ENCODE results near the gene SGCB.

Gene SGCB

GRCh38 chr4:52016981-52017380, 21.1 kb downstream of the SGCB start:
- no peak overlapping the region for H3K4me3 ChIP-seq (ENCODE audit: low read length)
- no peaks in the 10 kb centered on the region for H3K27me3 ChIP-seq (ENCODE audit: control insufficient read depth, insufficient read depth, low read length)
- no peaks in the 10 kb centered on the region for H3K36me3 ChIP-seq (ENCODE audit: control insufficient read depth, low read depth, low read length)
- H3K4me1 ChIP-seq (ENCODE audit: control insufficient read depth, low read depth, low read length): no peaks in the 10 kb centered on the region
- no peak overlapping the region for H3K9ac ChIP-seq (ENCODE audit: low read length)
- H3K27ac ChIP-seq (ENCODE audit: low read length): no peak overlapping the region
- H3K9me3 ChIP-seq (ENCODE audit: control insufficient read depth, low read depth, low read length): no peaks in the 10 kb centered on the region

- Histone ChIP-seq H3K9me3 (ENCODE audit: control insufficient read depth, low read depth, low read length) (no peaks in the 10 kb centered on the region), H3K9ac (ENCODE audit: low read length) (no peak overlapping the region), H3K4me1 (ENCODE audit: control insufficient read depth, low read depth, low read length) (no peaks in the 10 kb centered on the region), H3K4me3 (ENCODE audit: low read length) (no peak overlapping the region), H3K36me3 (ENCODE audit: control insufficient read depth, low read depth, low read length) (no peaks in the 10 kb centered on the region), H3K27ac (ENCODE audit: low read length) (no peak overlapping the region), H3K27me3 (ENCODE audit: control insufficient read depth, insufficient read depth, low read length) (no peaks in the 10 kb centered on the region)
These were observed 22.7 kb downstream of the SGCB start for GRCh38 chr4:52015366-52015765.

- Histone ChIP-seq H3K27me3 (ENCODE audit: control insufficient read depth, insufficient read depth, low read length) (no peaks in the 10 kb centered on the region), H3K4me1 (ENCODE audit: control insufficient read depth, low read depth, low read length) (no peaks in the 10 kb centered on the region), H3K4me3 (ENCODE audit: low read length) (no peak overlapping the region), H3K9ac (ENCODE audit: low read length) (no peak overlapping the region), H3K9me3 (ENCODE audit: control insufficient read depth, low read depth, low read length) (no peaks in the 10 kb centered on the region), H3K27ac (ENCODE audit: low read length) (no peak overlapping the region), H3K36me3 (ENCODE audit: control insufficient read depth, low read depth, low read length) (no peaks in the 10 kb centered on the region)
These were observed 23.2 kb downstream of the SGCB start for GRCh38 chr4:52014903-52015302.

GRCh38 chr4:52012651-52013050, 25.4 kb downstream of the SGCB start:
- Histone ChIP-seq H3K36me3 (ENCODE audit: control insufficient read depth, low read depth, low read length) (no peaks in the 10 kb centered on the region), H3K27ac (ENCODE audit: low read length) (no peak overlapping the region), H3K9me3 (ENCODE audit: control insufficient read depth, low read depth, low read length) (no peaks in the 10 kb centered on the region)

GRCh38 chr4:52010986-52011385, 27.1 kb downstream of the SGCB start:
- no peak overlapping the region for H3K4me3 ChIP-seq (ENCODE audit: low read length)

More at GRCh38 chr4:52012651-52013050, 25.4 kb downstream of the SGCB start:
- Histone ChIP-seq H3K4me1 (ENCODE audit: control insufficient read depth, low read depth, low read length) (peaks cover 1% of the 10 kb centered on the region), H3K9ac (ENCODE audit: low read length) (no peak overlapping the region), H3K4me3 (ENCODE audit: low read length) (no peak overlapping the region), H3K27me3 (ENCODE audit: control insufficient read depth, insufficient read depth, low read length) (no peaks in the 10 kb centered on the region)

GRCh38 chr4:52006887-52007286, 31.2 kb downstream of the SGCB start:
- Histone ChIP-seq H3K4me3 (ENCODE audit: low read length) (no peak overlapping the region), H3K9ac (ENCODE audit: low read length) (no peak overlapping the region), H3K9me3 (ENCODE audit: control insufficient read depth, low read depth, low read length) (no peaks in the 10 kb centered on the region), H3K36me3 (ENCODE audit: control insufficient read depth, low read depth, low read length) (no peaks in the 10 kb centered on the region), H3K27ac (ENCODE audit: low read length) (no peak overlapping the region), H3K4me1 (ENCODE audit: control insufficient read depth, low read depth, low read length) (peaks cover 3% of the 10 kb centered on the region), H3K27me3 (ENCODE audit: control insufficient read depth, insufficient read depth, low read length) (no peaks in the 10 kb centered on the region)

More at GRCh38 chr4:52010986-52011385, 27.1 kb downstream of the SGCB start:
- Histone ChIP-seq H3K9me3 (ENCODE audit: control insufficient read depth, low read depth, low read length) (no peaks in the 10 kb centered on the region), H3K27ac (ENCODE audit: low read length) (no peak overlapping the region), H3K36me3 (ENCODE audit: control insufficient read depth, low read depth, low read length) (no peaks in the 10 kb centered on the region), H3K27me3 (ENCODE audit: control insufficient read depth, insufficient read depth, low read length) (no peaks in the 10 kb centered on the region), H3K4me1 (ENCODE audit: control insufficient read depth, low read depth, low read length) (peaks cover 3% of the 10 kb centered on the region), H3K9ac (ENCODE audit: low read length) (no peak overlapping the region)

- no peaks in the 10 kb centered on the region for H3K36me3 ChIP-seq (ENCODE audit: control insufficient read depth, low read depth, low read length)
- no peak overlapping the region for H3K27ac ChIP-seq (ENCODE audit: low read length)
- H3K9ac ChIP-seq (ENCODE audit: low read length): no peak overlapping the region
These were observed 32.4 kb downstream of the SGCB start for GRCh38 chr4:52005604-52006273.

GRCh38 chr4:52004414-52004813, 33.7 kb downstream of the SGCB start:
- H3K9me3 ChIP-seq (ENCODE audit: control insufficient read depth, low read depth, low read length): no peaks in the 10 kb centered on the region
- H3K4me1 ChIP-seq (ENCODE audit: control insufficient read depth, low read depth, low read length): peaks cover 3% of the 10 kb centered on the region
- no peaks in the 10 kb centered on the region for H3K27me3 ChIP-seq (ENCODE audit: control insufficient read depth, insufficient read depth, low read length)
- no peak overlapping the region for H3K27ac ChIP-seq (ENCODE audit: low read length)
- H3K36me3 ChIP-seq (ENCODE audit: control insufficient read depth, low read depth, low read length): no peaks in the 10 kb centered on the region
- no peak overlapping the region for H3K4me3 ChIP-seq (ENCODE audit: low read length)
- no peak overlapping the region for H3K9ac ChIP-seq (ENCODE audit: low read length)

More at GRCh38 chr4:52005604-52006273, 32.4 kb downstream of the SGCB start:
- H3K9me3 ChIP-seq (ENCODE audit: control insufficient read depth, low read depth, low read length): no peaks in the 10 kb centered on the region
- H3K4me3 ChIP-seq (ENCODE audit: low read length): no peak overlapping the region
- H3K27me3 ChIP-seq (ENCODE audit: control insufficient read depth, insufficient read depth, low read length): no peaks in the 10 kb centered on the region
- peaks cover 3% of the 10 kb centered on the region for H3K4me1 ChIP-seq (ENCODE audit: control insufficient read depth, low read depth, low read length)

- Histone ChIP-seq H3K27ac (ENCODE audit: low read length) (no peak overlapping the region), H3K9me3 (ENCODE audit: control insufficient read depth, low read depth, low read length) (no peaks in the 10 kb centered on the region), H3K27me3 (ENCODE audit: control insufficient read depth, insufficient read depth, low read length) (no peaks in the 10 kb centered on the region), H3K4me1 (ENCODE audit: control insufficient read depth, low read depth, low read length) (peaks cover 6% of the 10 kb centered on the region), H3K4me3 (ENCODE audit: low read length) (no peak overlapping the region), H3K36me3 (ENCODE audit: control insufficient read depth, low read depth, low read length) (no peaks in the 10 kb centered on the region), H3K9ac (ENCODE audit: low read length) (no peak overlapping the region)
These were observed 36.5 kb downstream of the SGCB start for GRCh38 chr4:52001616-52002015.

- Histone ChIP-seq H3K4me3 (ENCODE audit: low read length) (no peak overlapping the region), H3K27me3 (ENCODE audit: control insufficient read depth, insufficient read depth, low read length) (no peaks in the 10 kb centered on the region), H3K9ac (ENCODE audit: low read length) (no peak overlapping the region), H3K36me3 (ENCODE audit: control insufficient read depth, low read depth, low read length) (no peaks in the 10 kb centered on the region), H3K9me3 (ENCODE audit: control insufficient read depth, low read depth, low read length) (no peaks in the 10 kb centered on the region), H3K4me1 (ENCODE audit: control insufficient read depth, low read depth, low read length) (peaks cover 6% of the 10 kb centered on the region), H3K27ac (ENCODE audit: low read length) (no peak overlapping the region)
These were observed 38.8 kb downstream of the SGCB start for GRCh38 chr4:51999250-51999649.

GRCh38 chr4:51998837-51999236, 39.3 kb downstream of the SGCB start:
- no peaks in the 10 kb centered on the region for H3K27me3 ChIP-seq (ENCODE audit: control insufficient read depth, insufficient read depth, low read length)
- H3K27ac ChIP-seq (ENCODE audit: low read length): no peak overlapping the region
- no peaks in the 10 kb centered on the region for H3K36me3 ChIP-seq (ENCODE audit: control insufficient read depth, low read depth, low read length)
- no peak overlapping the region for H3K9ac ChIP-seq (ENCODE audit: low read length)
- H3K4me3 ChIP-seq (ENCODE audit: low read length): no peak overlapping the region
- peaks cover 6% of the 10 kb centered on the region for H3K4me1 ChIP-seq (ENCODE audit: control insufficient read depth, low read depth, low read length)
- H3K9me3 ChIP-seq (ENCODE audit: control insufficient read depth, low read depth, low read length): no peaks in the 10 kb centered on the region

- Histone ChIP-seq H3K9me3 (ENCODE audit: control insufficient read depth, low read depth, low read length) (no peaks in the 10 kb centered on the region), H3K9ac (ENCODE audit: low read length) (no peak overlapping the region), H3K4me3 (ENCODE audit: low read length) (no peak overlapping the region), H3K36me3 (ENCODE audit: control insufficient read depth, low read depth, low read length) (no peaks in the 10 kb centered on the region), H3K27ac (ENCODE audit: low read length) (no peak overlapping the region), H3K4me1 (ENCODE audit: control insufficient read depth, low read depth, low read length) (peaks cover 6% of the 10 kb centered on the region), H3K27me3 (ENCODE audit: control insufficient read depth, insufficient read depth, low read length) (no peaks in the 10 kb centered on the region)
These were observed 40.5 kb downstream of the SGCB start for GRCh38 chr4:51997647-51998046.

Measured in iPS-18a (cell line).